G401.6 (cell line): Measurements from ENCODE around the gene RGPD4.

Source experiments
- FAIRE-seq: peaks from 2 replicates; lab custom pipeline; 2012; peaks lifted over from hg19 to GRCh38; lab: Jason Lieb, UNC

The RGPD4 gene

GRCh38 chr2:107931412-107931811, 104.7 kb downstream of the RGPD4 start:
- no peak for FAIRE-seq

GRCh38 chr2:107932488-107932887, 105.8 kb downstream of the RGPD4 start:
- FAIRE-seq, result no peak

- no peak for FAIRE-seq
Observed at GRCh38 chr2:107932979-107933378, 106.3 kb downstream of the RGPD4 start.

- no peak for FAIRE-seq
Observed at GRCh38 chr2:107936433-107937359, 110.0 kb downstream of the RGPD4 start.
